HEK293 (cell line): ENCODE measurements around the gene CSNK1G3.

Experiments
- EGR2 ChIP-seq: fragments of 450-650 bp; formaldehyde crosslinking; IDR thresholded peaks from 2 replicates; pipeline ENCODE4 v1.5.1; 2016; ENCODE audit warnings: low read depth, missing biosample characterization, missing genetic modification characterization
- RBAK ChIP-seq: fragments of 450-650 bp; formaldehyde crosslinking; IDR thresholded peaks from 2 replicates; pipeline ENCODE4 v1.5.1; 2016; ENCODE audit warnings: missing biosample characterization, missing genetic modification characterization
- ZNF133 ChIP-seq: fragments of 450-650 bp; formaldehyde crosslinking; IDR thresholded peaks from 2 replicates; pipeline ENCODE4 v1.5.1; 2016; ENCODE audit warnings: missing biosample characterization, missing genetic modification characterization
- ZNF184 ChIP-seq: fragments of 450-650 bp; IDR thresholded peaks from 2 replicates; pipeline ENCODE4 v1.5.1; 2018; ENCODE audit warnings: missing biosample characterization, mild to moderate bottlenecking, missing genetic modification characterization
- ZNF280D ChIP-seq: fragments of 450-650 bp; formaldehyde crosslinking; IDR thresholded peaks from 2 replicates; pipeline ENCODE4 v1.5.1; 2016; ENCODE audit warnings: missing biosample characterization, missing genetic modification characterization
- ZNF518A ChIP-seq: fragments of 450-650 bp; formaldehyde crosslinking; conservative IDR thresholded peaks from 2 replicates; pipeline ENCODE4 v1.5.1; 2016; ENCODE audit warnings: low read depth, missing biosample characterization, missing genetic modification characterization
- ZSCAN23 ChIP-seq: fragments of 450-650 bp; formaldehyde crosslinking; IDR thresholded peaks from 2 replicates; pipeline ENCODE4 v1.5.1; 2016; ENCODE audit warnings: missing biosample characterization, missing genetic modification characterization
- TF ChIP-seq, protein P1 (sequence below): fragments of 450-650 bp; formaldehyde crosslinking; IDR thresholded peaks from 2 replicates; pipeline ENCODE4 v1.5.1; 2016; ENCODE audit warnings: missing biosample characterization, missing genetic modification characterization
- TF ChIP-seq, protein P2 (sequence below): fragments of 450-650 bp; formaldehyde crosslinking; IDR thresholded peaks from 2 replicates; pipeline ENCODE4 v1.5.1; 2016; ENCODE audit warnings: missing biosample characterization, missing genetic modification characterization

DNA sequence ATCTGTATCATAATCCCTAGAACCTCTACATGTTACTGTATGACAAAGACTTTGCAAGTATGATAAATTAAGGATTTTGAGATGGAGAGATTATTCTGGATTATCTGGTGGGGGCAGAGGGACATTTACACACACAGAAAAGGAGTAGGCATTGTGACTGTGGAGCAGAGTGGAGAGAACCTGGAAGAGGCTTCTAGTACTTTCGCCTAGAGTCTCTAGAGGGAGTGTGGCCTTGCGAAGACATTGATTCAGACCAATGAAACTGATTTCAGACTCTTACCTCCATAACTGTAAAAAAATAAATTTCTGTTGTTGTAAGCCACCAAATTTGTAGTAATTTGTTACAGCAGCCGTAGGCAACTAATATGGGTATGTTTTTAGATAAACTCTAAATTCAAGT lies 45.9 kb downstream of the CSNK1G3 start:
- TF ChIP-seq, protein P1, sequence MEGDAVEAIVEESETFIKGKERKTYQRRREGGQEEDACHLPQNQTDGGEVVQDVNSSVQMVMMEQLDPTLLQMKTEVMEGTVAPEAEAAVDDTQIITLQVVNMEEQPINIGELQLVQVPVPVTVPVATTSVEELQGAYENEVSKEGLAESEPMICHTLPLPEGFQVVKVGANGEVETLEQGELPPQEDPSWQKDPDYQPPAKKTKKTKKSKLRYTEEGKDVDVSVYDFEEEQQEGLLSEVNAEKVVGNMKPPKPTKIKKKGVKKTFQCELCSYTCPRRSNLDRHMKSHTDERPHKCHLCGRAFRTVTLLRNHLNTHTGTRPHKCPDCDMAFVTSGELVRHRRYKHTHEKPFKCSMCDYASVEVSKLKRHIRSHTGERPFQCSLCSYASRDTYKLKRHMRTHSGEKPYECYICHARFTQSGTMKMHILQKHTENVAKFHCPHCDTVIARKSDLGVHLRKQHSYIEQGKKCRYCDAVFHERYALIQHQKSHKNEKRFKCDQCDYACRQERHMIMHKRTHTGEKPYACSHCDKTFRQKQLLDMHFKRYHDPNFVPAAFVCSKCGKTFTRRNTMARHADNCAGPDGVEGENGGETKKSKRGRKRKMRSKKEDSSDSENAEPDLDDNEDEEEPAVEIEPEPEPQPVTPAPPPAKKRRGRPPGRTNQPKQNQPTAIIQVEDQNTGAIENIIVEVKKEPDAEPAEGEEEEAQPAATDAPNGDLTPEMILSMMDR (tag by site-specific recombination), result no peak
- TF ChIP-seq, protein P2, sequence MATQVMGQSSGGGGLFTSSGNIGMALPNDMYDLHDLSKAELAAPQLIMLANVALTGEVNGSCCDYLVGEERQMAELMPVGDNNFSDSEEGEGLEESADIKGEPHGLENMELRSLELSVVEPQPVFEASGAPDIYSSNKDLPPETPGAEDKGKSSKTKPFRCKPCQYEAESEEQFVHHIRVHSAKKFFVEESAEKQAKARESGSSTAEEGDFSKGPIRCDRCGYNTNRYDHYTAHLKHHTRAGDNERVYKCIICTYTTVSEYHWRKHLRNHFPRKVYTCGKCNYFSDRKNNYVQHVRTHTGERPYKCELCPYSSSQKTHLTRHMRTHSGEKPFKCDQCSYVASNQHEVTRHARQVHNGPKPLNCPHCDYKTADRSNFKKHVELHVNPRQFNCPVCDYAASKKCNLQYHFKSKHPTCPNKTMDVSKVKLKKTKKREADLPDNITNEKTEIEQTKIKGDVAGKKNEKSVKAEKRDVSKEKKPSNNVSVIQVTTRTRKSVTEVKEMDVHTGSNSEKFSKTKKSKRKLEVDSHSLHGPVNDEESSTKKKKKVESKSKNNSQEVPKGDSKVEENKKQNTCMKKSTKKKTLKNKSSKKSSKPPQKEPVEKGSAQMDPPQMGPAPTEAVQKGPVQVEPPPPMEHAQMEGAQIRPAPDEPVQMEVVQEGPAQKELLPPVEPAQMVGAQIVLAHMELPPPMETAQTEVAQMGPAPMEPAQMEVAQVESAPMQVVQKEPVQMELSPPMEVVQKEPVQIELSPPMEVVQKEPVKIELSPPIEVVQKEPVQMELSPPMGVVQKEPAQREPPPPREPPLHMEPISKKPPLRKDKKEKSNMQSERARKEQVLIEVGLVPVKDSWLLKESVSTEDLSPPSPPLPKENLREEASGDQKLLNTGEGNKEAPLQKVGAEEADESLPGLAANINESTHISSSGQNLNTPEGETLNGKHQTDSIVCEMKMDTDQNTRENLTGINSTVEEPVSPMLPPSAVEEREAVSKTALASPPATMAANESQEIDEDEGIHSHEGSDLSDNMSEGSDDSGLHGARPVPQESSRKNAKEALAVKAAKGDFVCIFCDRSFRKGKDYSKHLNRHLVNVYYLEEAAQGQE (tag by site-specific recombination), result no peak
- TF ChIP-seq ZNF280D, result no peak
- no peak for TF ChIP-seq RBAK (tag by site-specific recombination)
- no peak for TF ChIP-seq ZNF133 (tag by site-specific recombination)
- TF ChIP-seq ZNF518A (tag by site-specific recombination), result no peak
- no peak for TF ChIP-seq EGR2
- TF ChIP-seq ZSCAN23 (tag by site-specific recombination), result no peak
- no peak for TF ChIP-seq ZNF184 (tag by site-specific recombination)
